Astrocyte (in vitro differentiated cells and primary cell): Measurements from ENCODE around the gene HIKESHI. TPM values are rescaled to one million over a fixed set of nuclear protein-coding genes. Genes with fewer than 3 reads are reported as not detected.

Source experiments
- DNase-seq: peaks from one replicate; pipeline ENCODE4 v3.0.0-alpha.2; 2010; ENCODE audit warnings: low read depth
- FAIRE-seq: peaks from 2 replicates; lab custom pipeline; 2011; peaks lifted over from hg19 to GRCh38; lab: Jason Lieb, UNC
- H2AFZ ChIP-seq: 2 replicates; pipeline ENCODE4 v1.6.0; 2012; ENCODE audit warnings: low read depth, low read length, inconsistent platforms
- H3K27ac ChIP-seq: 2 replicates; pipeline ENCODE4 v1.5.1; 2011; ENCODE audit warnings: low read depth, low read length, inconsistent platforms
- H3K27me3 ChIP-seq: 2 replicates; pipeline ENCODE4 v1.6.0; 2011; ENCODE audit warnings: low read length, inconsistent platforms; ENCODE audit not compliant: insufficient read depth
- H3K36me3 ChIP-seq: 2 replicates; pipeline ENCODE4 v1.5.1; 2011; ENCODE audit warnings: low read length, inconsistent platforms; ENCODE audit not compliant: insufficient read depth
- H3K4me1 ChIP-seq: 2 replicates; pipeline ENCODE4 v1.5.1; 2011; ENCODE audit warnings: low read length, inconsistent platforms; ENCODE audit not compliant: insufficient read depth
- H3K4me2 ChIP-seq: 2 replicates; pipeline ENCODE4 v1.6.0; 2012; ENCODE audit warnings: low read length, inconsistent platforms
- H3K4me3 ChIP-seq: 2 replicates; pipeline ENCODE4 v1.5.1; 2011; ENCODE audit warnings: low read depth, mild to moderate bottlenecking, low read length, inconsistent platforms; ENCODE audit not compliant: insufficient read depth
- H3K79me2 ChIP-seq: 2 replicates; pipeline ENCODE4 v1.6.0; 2012; ENCODE audit warnings: mild to moderate bottlenecking, low read length, inconsistent platforms; ENCODE audit not compliant: insufficient read depth
- H3K9ac ChIP-seq: 2 replicates; pipeline ENCODE4 v1.6.0; 2012; ENCODE audit warnings: mild to moderate bottlenecking, low read length, inconsistent platforms
- H3K9me3 ChIP-seq: 2 replicates; pipeline ENCODE4 v1.5.1; 2012; ENCODE audit warnings: low read depth, mild to moderate bottlenecking, low read length, inconsistent platforms; ENCODE audit not compliant: insufficient read depth
- H4K20me1 ChIP-seq: 2 replicates; pipeline ENCODE4 v1.6.0; 2012; ENCODE audit warnings: low read length, inconsistent platforms; ENCODE audit not compliant: insufficient read depth
- H3K27ac Mint-ChIP-seq: one replicate; pipeline ENCODE4 v1.8.0; 2021; ENCODE audit warnings: mild to moderate bottlenecking, mixed read lengths; ENCODE audit not compliant: unreplicated experiment
- H3K27me3 Mint-ChIP-seq: one replicate; pipeline ENCODE4 v1.8.0; 2021; ENCODE audit warnings: low read depth, mixed read lengths; ENCODE audit not compliant: unreplicated experiment
- H3K36me3 Mint-ChIP-seq: one replicate; pipeline ENCODE4 v1.8.0; 2021; ENCODE audit warnings: low read depth, mixed read lengths; ENCODE audit not compliant: unreplicated experiment
- H3K4me1 Mint-ChIP-seq: one replicate; pipeline ENCODE4 v1.8.0; 2021; ENCODE audit warnings: low read depth, mixed read lengths; ENCODE audit not compliant: unreplicated experiment
- H3K4me3 Mint-ChIP-seq: one replicate; pipeline ENCODE4 v1.8.0; 2021; ENCODE audit warnings: mild to moderate bottlenecking, moderate library complexity, mixed read lengths; ENCODE audit not compliant: unreplicated experiment
- H3K9me3 Mint-ChIP-seq: one replicate; pipeline ENCODE4 v1.8.0; 2021; ENCODE audit warnings: mild to moderate bottlenecking, mixed read lengths; ENCODE audit not compliant: unreplicated experiment
- EZH2 ChIP-seq: IDR thresholded peaks from 2 replicates; pipeline ENCODE4 v1.6.1; 2012; ENCODE audit warnings: mild to moderate bottlenecking, low read length, inconsistent platforms; ENCODE audit not compliant: insufficient read depth
- total RNA-seq: library from RNA; stranded (reverse); gene quantifications from 2 replicates; pipeline ENCODE4 v1.2.1, GENCODE V29; 2021
- TF ChIP-seq, protein P1 (sequence below): IDR thresholded peaks from 2 replicates; pipeline ENCODE4 v1.5.1; 2011; ENCODE audit warnings: low read depth, mild to moderate bottlenecking, inconsistent platforms, low read length, moderate library complexity; ENCODE audit not compliant: insufficient read depth

Gene HIKESHI
- total RNA-seq, 1 donor from 2014 or later = 42.3 TPM

DNA sequence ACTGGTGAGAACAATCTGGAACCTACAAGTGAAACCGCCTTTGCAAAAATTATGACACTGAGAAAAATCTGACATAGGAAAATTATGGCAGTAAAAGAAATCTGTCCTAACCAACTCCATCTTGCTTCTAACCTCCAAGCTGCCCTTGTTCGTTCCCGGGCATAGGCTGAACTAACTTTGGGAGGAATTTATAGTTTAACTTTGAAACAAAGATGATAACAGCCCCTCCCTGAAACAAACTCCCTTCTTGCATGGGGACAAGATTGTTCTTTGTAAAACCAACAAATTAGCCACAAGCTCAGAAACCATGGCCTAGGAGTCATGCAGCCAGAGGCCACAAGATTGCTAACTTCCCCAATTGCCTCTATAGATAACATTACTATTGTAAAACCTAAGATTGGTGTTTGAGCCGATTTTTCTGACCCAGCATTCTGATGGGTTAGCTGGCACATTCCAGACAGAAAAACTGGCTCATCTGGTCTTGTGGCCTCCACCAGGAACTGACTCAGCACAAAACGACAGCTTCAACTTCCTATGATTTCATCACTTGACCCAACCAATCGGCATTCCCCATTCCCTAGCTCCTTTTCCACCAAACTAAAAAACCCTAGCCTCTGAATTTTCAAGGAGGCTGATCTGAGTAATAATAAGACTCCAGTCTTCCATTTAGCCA is 69.0 kb downstream of the HIKESHI start:
- DNase-seq (peak; percentile 65), FAIRE-seq (peak; percentile 9)
- Histone ChIP-seq H3K4me3 (no peak overlapping the region), H3K4me1 (peaks cover 6% of the 10 kb centered on the region), H3K27ac (peak overlapping the region; percentile 24), H4K20me1 (no peaks in the 10 kb centered on the region), H3K4me2 (no peak overlapping the region), H3K27me3 (no peaks in the 10 kb centered on the region), H3K36me3 (no peaks in the 10 kb centered on the region), H3K9ac (no peak overlapping the region), H2AFZ (peak overlapping the region; percentile 19), H3K9me3 (peaks cover 4% of the 10 kb centered on the region), H3K79me2 (no peaks in the 10 kb centered on the region)
- Mint-ChIP-seq H3K4me1 (peaks cover 27% of the 10 kb centered on the region), H3K27ac (peak overlapping the region; percentile 94), H3K36me3 (no peaks in the 10 kb centered on the region), H3K9me3 (peaks cover 2% of the 10 kb centered on the region), H3K4me3 (no peak overlapping the region), H3K27me3 (no peaks in the 10 kb centered on the region)
- TF ChIP-seq, protein P1, sequence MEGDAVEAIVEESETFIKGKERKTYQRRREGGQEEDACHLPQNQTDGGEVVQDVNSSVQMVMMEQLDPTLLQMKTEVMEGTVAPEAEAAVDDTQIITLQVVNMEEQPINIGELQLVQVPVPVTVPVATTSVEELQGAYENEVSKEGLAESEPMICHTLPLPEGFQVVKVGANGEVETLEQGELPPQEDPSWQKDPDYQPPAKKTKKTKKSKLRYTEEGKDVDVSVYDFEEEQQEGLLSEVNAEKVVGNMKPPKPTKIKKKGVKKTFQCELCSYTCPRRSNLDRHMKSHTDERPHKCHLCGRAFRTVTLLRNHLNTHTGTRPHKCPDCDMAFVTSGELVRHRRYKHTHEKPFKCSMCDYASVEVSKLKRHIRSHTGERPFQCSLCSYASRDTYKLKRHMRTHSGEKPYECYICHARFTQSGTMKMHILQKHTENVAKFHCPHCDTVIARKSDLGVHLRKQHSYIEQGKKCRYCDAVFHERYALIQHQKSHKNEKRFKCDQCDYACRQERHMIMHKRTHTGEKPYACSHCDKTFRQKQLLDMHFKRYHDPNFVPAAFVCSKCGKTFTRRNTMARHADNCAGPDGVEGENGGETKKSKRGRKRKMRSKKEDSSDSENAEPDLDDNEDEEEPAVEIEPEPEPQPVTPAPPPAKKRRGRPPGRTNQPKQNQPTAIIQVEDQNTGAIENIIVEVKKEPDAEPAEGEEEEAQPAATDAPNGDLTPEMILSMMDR = no peak
- TF ChIP-seq EZH2 = no peak

- H3K27ac ChIP-seq = no peak overlapping the region
- peaks cover 6% of the 10 kb centered on the region for H3K4me1 ChIP-seq
- H3K27ac Mint-ChIP-seq = no peak overlapping the region
Observed at GRCh38 chr11:86372041-86372440, 70.0 kb downstream of the HIKESHI start.

More at GRCh38 chr11:86372041-86372440, 70.0 kb downstream of the HIKESHI start:
- no peaks in the 10 kb centered on the region for H3K36me3 ChIP-seq
- TF ChIP-seq EZH2 = no peak
- TF ChIP-seq, protein P1 = no peak
- Mint-ChIP-seq H3K4me1 (peaks cover 27% of the 10 kb centered on the region), H3K4me3 (no peak overlapping the region), H3K27me3 (no peaks in the 10 kb centered on the region), H3K9me3 (peaks cover 4% of the 10 kb centered on the region), H3K36me3 (no peaks in the 10 kb centered on the region)
- H3K27me3 ChIP-seq = no peaks in the 10 kb centered on the region
- H3K9ac ChIP-seq = no peak overlapping the region
- no peak overlapping the region for H3K4me2 ChIP-seq
- no peaks in the 10 kb centered on the region for H3K79me2 ChIP-seq
- H4K20me1 ChIP-seq = no peaks in the 10 kb centered on the region
- DNase-seq = no peak
- H3K9me3 ChIP-seq = peaks cover 4% of the 10 kb centered on the region
- FAIRE-seq = no peak
- no peak overlapping the region for H2AFZ ChIP-seq
- no peak overlapping the region for H3K4me3 ChIP-seq
